CD4-positive, alpha-beta T cell treated with Interleukin-12 subunit alpha and Interleukin-12 subunit beta, for 1 hour (primary cell): ENCODE measurements around the gene YJU2.
"Not testable (repeated sequence)": the region's sequence is repeated elsewhere in the genome, so short reads cannot be mapped to it uniquely, and the experiment has no call there.

Experiments used
- DNase-seq: peaks from one replicate; pipeline ENCODE4 v3.0.0-alpha.2; 2020

The YJU2 gene

GRCh38 chr19:4229179-4229931, 17.5 kb upstream of the YJU2 start, which contains the start of gene EBI3:
TSS of gene EBI3 (plus strand) at chr19:4229523. CDS start at chr19:4229551, 28 bp downstream.
- no peak for DNase-seq

DNA sequence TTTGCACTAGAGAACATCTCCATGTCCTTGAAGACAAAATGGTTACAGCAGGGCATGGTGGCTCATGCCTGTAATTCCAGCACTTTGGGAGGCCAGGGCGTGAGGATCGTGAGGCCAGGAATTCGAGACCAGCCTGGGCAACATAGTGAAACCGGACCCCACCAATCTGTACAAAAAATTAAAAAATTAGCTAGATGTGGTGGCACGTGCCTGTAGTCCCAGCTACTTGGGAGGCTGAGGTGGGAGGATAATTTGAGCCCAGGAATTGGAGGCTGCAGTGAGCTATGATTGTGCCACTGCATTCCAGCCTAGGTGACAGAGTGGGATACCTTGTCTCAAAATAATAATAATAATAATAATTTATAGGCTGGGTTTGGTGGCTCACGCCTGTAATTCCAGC, 16.6 kb upstream of the YJU2 start:
- not testable (repeated sequence) for DNase-seq

GRCh38 chr19:4231521-4231920, 15.4 kb upstream of the YJU2 start:
- not testable (repeated sequence) for DNase-seq

GRCh38 chr19:4232139-4232538, 14.7 kb upstream of the YJU2 start:
- not testable (repeated sequence) for DNase-seq

- no peak for DNase-seq
Measured at GRCh38 chr19:4232614-4233281, 14.1 kb upstream of the YJU2 start.

DNA sequence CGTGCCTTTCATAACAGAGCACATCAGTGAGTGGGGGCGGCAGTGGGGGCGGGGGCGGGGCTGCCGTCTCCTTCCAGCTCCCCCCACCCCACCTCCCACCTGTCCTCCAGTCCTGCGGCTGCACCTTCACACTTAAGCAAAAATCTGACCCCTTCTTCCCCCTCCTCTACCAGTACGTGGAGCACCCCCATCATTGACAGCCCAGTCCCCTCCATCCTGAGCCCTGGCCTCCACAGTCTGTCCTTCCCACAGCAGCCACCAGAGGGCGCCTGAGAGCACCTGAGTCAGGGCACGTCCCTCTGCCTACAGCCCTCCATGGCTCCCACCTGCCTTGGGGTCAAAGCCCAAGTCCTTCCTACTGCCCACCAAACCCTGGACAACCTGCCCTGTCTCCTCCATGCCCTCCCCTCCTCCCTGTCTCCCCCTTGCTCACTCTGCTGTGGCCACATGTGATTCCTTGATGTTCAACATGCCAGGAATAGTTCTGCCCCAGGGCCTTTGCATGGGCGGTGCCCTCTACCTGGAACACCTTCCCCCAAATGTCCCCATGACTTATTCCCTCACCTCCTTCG, 13.5 kb upstream of the YJU2 start:
- DNase-seq: peak; percentile 56

DNA sequence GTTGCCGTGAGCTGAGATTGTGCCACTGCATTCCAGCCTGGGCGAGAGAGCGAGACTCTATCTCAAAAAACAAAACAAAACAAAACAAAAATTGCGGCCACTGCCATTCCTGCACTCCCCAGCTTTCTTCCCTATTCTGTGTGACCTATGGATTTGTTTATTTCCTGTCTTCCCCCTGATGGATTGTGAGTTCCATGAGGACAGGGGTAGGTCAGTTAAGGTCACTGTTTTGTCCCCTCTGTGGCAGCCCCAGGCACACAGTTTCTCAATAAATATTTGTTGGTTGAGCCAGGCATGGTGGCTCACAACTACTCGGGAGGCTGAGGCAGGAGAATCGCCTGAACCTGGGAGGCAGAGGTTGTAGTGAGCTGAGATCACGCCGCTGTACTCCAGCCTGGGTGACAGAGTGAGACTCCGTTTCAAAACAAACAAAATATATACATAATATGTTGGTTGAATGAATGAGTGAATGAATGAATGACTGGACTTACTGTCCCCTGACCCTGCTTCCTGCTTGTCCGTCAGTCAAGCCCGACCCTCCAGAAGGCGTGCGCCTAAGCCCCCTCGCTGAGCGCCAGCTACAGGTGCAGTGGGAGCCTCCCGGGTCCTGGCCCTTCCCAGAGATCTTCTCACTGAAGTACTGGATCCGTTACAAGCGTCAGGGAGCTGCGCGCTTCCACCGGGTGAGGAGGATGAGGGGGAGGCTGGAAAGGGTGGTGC, 12.6 kb upstream of the YJU2 start:
- DNase-seq: no peak

DNA sequence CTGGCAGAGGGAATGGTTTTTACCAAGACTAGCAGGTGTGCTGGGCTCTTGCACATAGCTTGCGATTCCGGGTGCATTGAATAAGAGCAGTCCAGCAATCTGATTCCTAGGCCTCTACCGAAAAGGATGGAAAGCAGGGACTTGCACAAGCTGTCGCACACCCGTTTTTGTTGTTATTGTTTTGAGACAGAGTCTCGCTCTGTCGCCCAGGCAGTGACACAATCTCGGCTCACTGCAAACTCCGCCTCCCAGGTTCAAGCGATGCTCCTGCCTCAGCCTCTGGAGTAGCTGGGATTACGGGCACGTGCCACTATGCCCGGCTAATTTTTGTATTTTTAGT, 12.0 kb upstream of the YJU2 start:
- DNase-seq: no peak

- DNase-seq: not testable (repeated sequence)
Measured at GRCh38 chr19:4237510-4237909, 9.4 kb upstream of the YJU2 start.

DNA sequence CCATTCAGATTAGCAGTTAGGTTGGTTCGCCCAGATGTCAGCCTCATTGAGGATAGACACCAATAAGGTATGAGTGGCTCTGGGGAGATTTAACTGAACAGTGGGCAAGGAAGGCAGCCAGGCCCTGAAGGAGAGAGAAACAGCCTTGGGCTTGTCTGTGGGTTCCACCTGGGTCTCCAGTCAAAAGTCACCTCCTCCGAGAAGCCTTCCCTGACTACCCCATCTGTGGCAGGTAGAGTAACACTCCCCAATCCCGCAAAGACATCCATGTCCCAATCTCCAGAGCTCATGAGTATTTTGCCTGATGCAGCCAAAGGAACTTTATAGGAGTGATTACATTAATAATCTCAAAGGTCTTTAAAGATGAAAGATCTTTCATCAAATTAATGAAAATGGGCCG, 8.0 kb upstream of the YJU2 start:
- no peak for DNase-seq

DNA sequence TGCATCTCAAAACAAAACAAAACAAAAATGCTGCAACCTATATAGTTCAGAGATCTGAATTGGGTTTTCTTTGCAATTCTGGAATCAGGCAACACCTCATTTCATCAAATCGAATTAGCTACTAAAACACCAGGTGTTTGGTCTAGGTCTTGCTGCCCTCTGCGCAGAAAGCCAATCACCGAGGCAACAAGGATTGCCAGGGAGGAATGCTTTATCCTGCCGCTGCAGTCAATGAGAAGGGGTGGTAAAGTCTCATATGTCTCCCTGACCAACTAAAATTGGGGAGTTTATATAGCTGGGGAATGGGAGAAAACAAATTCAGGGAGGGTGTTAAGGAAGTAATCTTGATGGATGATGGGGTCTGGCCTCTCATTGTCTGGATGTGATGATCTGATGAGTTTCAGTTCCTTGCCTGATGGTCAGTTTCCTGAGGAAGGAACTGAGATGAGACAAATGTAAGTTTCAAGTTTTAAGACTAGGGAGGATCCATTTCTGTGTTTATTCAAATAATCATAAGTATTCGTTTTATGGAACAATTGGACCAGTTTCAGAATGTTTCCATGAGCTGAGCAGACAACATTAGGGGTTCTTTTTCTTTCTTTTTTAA, 5.0 kb upstream of the YJU2 start:
- DNase-seq: no peak

DNA sequence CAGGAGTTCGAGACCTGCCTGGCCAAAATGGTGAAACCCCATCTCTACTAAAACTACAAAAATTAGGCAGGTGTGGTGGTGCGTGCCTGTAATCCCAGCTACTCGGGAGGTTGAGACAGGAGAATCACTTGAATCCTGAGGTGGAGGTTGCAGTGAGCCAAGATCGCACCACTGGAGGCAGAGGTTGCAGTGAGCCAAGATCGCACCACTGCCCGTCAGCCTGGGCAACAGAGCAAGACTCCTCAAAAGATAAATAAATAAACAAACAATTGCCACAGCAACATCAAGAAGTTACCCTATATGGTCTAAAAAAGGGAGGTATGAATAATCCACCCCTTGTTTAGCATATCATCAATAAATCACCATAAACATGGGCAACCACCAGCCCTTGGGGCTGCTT, 942 bp upstream of the YJU2 start:
- DNase-seq: not testable (repeated sequence)

DNA sequence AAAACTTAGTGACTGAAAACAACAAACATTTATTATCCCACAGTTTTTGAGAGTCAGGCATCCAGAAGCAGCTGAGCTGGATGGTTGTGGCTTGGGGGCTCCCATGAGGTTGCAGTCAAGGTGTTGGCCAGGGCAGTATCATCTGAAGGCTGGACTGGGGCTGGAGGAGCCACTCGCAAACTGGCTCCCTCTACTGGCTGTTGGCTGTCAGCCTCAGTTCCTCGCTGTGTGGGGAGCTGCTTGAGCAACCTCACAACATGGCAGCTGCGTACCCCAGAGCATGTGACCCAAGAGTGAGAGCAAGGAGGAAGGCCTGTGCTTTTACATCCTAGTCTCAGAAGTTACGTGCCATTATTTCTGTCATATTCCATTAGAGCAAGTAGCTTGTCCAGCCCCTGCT, 9.7 kb downstream of the YJU2 start:
- no peak for DNase-seq

GRCh38 chr19:4257025-4257424, 10.1 kb downstream of the YJU2 start:
- no peak for DNase-seq

- DNase-seq: no peak
Measured at GRCh38 chr19:4258181-4258580, 11.3 kb downstream of the YJU2 start.

GRCh38 chr19:4260613-4261191, 13.8 kb downstream of the YJU2 start:
- DNase-seq: no peak

DNA sequence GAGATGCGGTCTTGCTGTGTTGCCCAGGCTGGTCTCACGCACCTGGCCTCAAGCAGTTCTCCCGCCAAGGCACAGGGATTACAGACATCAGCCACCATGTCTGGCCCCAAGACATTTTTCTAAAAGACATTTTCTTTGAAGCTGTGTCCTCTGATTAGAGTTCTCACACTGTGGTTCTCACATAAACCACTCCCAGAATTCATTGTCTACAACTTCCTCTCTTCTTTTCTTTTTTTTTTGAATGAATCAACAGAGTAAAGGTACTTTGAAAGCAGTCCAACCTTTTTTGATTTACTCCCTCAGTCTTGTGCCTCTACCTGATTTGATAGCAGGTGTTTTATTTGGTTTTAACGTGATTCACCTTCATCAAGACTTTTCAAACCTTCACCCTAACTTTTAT, 17.9 kb downstream of the YJU2 start:
- DNase-seq: peak; percentile 25

DNA sequence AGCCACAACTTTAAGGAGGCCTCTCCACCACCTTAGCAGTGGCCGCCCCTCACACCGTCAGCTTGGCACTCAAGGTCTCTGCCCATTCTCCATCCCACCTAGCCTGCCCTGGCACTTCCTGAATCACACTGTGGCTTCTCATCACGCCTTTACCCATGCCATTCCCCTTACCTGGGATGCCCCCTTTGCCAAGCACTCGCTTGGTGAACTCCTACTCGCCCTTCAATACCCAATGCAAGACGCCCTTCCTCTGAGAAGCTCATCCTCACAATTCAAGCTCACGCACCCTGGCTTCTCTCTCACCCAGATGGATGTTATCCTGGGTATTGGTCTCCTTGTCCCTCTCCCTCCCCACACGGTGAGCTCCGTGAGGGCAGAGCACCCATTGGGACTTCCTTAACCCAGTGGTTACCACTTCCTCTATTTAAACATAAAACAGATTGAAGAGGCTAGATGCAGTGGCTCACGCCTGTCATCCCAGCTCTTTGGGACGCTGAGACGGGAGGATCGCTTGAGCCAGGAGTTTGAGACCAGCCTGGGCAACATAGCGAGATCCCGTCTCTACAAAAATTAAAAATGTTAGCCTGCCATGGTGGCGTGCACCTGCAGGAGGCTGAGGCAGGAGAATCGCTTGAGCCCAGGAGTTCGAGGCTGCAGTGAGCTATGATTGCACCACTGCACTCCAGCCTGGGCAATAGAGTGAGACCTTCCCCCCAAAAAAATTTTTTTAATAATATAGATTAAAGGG, 19.5 kb downstream of the YJU2 start:
- DNase-seq: no peak

DNA sequence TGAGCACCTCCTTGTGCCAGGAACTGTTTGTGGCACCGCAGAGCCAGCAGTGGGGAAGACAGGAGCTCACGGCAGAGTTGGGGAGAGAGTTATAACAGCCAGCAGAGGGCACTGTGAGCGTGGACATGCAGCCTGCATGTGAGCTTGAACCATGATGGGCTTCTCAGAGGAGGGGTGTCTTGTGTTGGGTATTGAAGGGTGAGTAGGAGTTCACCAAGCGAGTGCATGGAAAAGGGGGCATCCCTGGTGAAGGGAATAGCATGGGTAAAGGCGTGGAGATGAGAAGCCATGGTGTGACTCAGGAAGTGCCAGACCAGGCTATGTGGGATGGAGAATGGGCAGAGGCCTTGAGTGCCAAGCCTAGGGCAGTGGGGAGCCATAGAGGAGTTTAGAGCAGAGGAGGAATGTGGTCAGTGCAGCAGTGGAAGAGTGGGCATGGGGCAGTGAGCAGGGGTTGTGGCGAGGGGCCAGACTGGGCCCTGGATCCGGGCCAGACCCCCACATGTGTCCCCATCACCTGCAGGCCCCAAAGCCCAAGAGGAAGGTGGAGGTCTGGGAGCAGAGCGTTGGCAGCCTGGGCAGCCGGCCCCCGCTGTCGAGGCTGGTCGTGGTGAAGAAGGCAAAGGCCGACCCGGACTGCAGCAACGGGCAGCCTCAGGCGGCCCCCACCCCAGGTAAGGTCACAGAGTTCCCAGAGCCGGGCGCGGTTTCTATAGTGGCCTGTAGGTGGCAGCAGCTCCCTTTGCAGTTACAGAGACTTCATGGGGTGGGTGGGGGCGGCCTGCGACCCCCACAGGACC, 20.4 kb downstream of the YJU2 start:
- peak; percentile 58 for DNase-seq

- DNase-seq: no peak
Measured at GRCh38 chr19:4267901-4268815, 21.3 kb downstream of the YJU2 start.
